GM21526 (cell line): Measurements from ENCODE around the gene LRPAP1.

ENCODE experiments used
- ATAC-seq: cut with Tn5 transposase; IDR thresholded peaks from one replicate; pipeline ENCODE4 v1.9.1; 2021; ENCODE audit warnings: moderate library complexity; ENCODE audit not compliant: unreplicated experiment, low FRiP score

Gene LRPAP1

GRCh38 chr4:3489451-3489962 is 42.7 kb downstream of the LRPAP1 start:
- ATAC-seq, result no peak

GRCh38 chr4:3488820-3489219 is 43.4 kb downstream of the LRPAP1 start:
- ATAC-seq, result no peak

- ATAC-seq, result no peak
Observed at GRCh38 chr4:3487861-3488260, 44.4 kb downstream of the LRPAP1 start.

DNA sequence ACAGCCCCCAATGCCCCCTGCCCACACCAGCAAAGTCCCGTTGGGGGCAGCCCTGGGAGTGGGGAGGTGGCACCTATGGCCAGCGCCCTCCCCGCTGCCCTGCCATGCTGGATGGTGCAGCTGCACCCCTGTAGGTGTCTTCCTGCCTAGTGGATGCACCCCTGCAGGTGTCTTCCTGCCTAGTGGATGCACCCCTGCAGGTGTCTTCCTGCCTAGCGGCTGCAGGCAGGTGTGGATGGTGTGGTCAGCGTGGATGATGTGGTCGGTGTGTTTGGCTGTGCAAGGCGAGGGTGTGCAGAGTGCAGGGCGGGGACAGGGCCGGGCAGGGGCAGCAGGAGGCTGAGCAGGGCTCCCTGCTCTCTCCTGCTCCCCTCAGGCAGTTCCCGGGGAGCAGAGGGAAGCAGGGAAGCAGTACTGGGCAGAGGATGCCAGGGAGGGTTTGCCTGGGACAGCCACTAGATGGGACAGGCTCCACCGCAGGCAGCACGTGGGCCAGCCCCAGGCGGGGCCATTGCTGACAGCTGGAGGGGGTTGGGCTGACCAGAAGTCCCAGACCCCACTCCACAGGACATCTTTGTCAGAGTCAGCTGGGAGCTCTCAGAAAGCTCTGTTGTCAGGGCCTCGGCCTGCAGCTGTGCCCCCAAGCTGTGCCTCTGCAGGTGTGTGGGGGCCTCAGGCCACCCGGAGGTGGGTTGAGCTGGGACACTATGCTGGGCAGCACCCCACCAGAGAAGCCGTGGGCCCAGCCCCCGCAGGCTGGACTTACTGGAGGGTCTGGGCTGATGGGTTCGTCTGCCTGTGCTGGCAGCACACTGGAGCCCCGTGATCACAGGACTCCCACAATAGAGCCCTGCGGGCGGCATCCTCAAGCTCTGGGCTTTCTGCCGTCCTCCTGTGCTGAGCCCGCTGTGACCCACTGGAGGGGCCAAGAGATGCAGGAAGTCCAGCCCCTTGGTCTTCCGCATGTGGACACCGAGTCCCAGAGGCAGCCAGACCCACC is 45.4 kb downstream of the LRPAP1 start:
- ATAC-seq, result no peak

DNA sequence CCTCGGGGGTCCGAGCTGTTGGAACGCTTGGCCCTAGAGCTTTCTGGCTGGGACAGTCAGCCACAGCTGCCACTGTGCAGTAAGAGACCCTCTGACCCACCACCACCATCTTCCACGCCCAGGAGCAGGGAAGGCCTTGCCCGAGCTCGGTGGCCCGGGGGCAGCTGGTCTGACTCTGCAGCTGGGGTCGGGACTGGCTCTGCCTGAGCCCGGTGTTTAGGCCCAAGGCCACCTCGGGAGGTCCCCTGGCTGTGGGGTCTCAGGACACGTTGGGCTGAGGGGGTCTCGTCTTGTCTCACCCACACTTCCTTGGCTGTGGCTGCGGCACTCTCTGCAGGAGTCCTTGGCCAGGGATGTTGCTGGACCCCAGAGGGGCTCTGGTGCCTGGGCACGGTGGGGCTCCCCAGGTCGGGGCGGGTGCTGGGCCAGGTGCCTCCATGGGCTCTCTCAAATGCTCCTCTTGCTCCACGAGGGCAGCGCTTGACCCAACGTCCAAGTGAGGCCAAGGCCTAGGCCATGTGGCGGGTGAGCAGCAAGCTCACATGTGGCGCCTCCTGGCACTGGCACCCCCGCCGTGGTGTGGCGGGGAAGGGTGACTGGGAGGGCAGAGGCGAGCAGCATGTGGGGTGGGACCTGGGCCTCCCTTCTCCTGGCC is 46.2 kb downstream of the LRPAP1 start:
- no peak for ATAC-seq

DNA sequence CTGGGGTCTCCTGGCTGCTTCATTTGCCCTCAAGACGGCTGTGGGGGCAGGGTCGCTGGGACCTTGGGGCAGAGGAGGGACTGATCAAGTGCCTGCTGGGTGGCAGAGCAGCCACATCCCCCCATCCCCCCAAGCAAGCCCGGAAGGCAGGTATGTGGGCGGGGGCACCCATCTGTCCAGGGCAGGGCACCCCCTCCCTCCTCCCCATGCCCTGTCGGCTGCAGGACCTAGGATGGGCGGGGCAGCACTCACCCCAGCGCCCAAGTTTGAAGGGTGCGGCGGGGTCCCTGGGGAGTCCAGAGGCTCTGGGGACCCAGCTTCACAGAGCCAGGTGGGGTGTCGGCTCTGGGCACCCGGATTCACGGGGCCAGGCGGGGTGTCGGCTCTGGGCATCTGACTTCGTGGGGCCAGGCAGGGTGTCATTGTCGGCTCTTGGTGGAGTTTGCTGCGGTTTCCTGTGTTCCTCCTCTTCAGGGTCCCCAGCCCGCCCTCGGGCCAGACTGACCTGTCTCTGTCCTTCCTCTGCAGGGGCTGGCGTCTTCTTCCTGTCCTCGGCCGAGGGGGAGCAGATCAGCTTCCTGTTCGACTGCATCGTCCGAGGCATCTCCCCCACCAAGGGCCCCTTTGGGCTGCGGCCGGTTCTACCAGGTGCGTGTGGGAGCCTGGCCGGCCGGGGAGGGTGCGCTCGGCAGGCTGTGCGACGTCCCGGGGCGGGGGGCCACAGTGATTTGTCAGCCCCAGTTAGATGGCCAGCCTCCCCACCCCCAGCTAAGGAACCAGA is 47.0 kb downstream of the LRPAP1 start:
- no peak for ATAC-seq

- no peak for ATAC-seq
Observed at GRCh38 chr4:3484057-3484973, 47.9 kb downstream of the LRPAP1 start.

DNA sequence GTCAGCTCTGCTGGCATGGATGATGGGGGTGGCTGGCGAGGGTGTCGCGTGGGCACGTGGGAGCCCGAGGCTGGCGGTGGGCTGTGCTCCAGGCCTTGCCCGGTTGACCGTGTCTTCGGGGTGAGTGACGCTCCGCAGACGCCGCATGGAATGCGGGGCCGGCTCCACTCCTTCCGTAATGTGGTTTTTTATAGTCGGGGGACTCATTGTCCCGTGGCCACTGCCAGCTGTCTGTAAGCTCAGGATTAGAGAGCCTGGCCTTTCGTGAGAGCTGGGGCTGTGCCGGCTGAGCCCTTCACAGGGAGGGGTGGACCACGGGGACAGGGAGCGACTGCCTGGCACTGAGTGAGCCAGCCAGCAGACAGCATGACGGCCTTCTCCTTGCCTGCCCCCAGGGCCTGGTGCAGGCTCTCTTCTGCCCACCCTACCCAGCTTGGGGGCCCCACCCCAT is 48.7 kb downstream of the LRPAP1 start:
- no peak for ATAC-seq

- ATAC-seq, result no peak
Observed at GRCh38 chr4:3482707-3483106, 49.5 kb downstream of the LRPAP1 start.

DNA sequence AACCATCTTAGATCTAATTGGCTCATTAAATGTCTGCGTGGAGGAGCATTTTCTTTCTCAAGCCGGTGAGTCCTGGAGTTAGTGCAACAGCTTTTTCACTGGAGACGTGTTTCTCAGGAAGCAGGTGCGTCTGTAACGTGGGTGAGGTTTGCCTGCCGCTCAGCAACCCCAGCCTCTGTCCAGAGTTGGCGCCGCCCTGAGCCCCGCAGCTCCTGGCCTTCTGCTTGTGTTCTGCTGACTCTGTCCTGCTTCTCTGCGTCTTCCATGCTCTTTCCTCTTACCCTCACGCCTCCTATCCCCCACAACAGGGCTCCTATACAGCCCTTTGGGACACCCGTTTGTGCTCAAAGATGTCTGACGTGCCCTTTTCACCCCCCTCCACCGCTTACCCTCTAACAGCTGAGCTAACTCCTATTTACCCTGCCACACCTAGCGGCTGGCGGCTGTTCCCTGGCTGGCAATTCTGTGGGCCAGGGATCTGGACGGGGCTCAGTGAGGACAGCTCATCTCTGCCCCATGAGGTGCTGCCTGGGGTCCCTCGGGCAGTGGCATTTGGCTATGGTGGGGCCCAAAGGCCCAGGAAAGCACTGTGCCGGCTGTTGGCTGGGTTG is 50.3 kb downstream of the LRPAP1 start:
- ATAC-seq, result no peak

- ATAC-seq, result no peak
Observed at GRCh38 chr4:3481113-3481531, 51.1 kb downstream of the LRPAP1 start.

DNA sequence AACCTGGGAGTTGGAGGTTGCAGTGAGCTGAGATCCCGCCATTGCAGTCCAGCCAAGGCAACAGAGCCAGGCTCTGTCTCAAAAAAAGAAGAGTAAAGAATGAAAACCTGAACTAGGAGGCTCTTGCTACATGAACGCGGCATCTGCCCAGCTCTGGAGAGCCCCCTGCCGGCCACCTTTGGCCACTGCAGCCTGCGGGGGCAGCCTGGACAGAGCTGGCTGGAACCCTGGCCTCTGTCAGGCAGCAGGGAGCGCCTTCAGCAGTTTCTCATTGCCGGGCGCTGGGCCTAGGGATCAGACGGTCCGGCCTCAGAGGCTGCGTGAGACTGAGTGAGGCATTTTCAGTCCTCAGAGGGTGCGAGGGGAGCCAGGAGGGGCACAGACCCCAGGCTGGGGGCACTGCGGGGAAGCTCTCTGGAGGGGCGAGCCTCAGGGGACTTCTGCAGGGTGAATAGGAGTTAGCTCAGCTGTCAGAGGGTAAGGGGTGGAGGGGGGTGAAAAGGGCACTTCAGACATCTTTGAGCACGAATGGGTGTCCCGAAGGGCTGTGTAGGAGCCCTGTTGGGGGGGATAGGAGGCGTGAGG is 51.6 kb downstream of the LRPAP1 start:
- peak; percentile 67 for ATAC-seq

- no peak for ATAC-seq
Observed at GRCh38 chr4:3479358-3480101, 52.7 kb downstream of the LRPAP1 start.

DNA sequence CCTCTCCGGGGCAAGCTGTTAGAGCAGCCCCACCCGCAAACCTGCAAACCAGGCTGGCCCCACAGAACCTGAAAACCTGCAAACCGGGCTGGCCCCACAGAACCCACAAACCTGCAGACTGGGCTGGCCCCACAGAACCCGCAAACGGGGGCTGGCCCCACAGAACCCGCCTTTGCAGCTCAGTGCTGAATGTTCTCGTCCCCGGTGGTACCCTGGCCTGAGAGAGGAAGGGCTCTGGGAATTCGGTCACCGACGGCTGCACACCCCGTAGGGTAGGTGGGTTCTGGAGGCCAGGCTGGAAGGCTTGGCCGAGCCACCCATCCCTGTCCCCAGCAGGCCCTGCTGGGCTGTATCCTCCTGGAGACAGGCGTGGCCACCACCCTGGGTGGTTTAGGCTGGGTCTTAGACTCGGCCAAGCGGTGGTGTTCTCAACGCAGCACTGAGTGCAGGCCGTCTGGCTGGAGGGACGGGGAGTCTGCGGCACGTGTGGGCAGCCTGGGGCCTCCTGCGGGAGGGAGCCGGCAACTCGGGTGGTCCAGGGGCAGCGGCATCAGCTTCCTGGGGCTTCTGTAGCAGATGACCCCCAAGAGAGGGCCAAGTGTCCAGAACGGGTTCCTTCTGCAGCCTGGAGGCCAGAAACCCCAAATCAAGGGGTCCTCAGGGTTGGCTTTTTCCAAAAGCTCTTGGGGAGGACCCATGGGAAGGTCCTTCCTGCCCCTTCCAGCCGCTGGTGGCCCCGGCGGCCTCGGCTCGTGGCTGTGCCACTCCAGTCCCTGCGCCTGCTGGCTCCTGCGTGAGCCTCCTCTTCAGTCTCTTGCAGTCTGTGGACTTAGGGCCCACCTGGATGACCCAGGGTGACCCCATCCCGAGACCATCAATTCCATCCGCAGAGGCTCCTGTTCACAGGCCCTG is 53.5 kb downstream of the LRPAP1 start:
- no peak for ATAC-seq

DNA sequence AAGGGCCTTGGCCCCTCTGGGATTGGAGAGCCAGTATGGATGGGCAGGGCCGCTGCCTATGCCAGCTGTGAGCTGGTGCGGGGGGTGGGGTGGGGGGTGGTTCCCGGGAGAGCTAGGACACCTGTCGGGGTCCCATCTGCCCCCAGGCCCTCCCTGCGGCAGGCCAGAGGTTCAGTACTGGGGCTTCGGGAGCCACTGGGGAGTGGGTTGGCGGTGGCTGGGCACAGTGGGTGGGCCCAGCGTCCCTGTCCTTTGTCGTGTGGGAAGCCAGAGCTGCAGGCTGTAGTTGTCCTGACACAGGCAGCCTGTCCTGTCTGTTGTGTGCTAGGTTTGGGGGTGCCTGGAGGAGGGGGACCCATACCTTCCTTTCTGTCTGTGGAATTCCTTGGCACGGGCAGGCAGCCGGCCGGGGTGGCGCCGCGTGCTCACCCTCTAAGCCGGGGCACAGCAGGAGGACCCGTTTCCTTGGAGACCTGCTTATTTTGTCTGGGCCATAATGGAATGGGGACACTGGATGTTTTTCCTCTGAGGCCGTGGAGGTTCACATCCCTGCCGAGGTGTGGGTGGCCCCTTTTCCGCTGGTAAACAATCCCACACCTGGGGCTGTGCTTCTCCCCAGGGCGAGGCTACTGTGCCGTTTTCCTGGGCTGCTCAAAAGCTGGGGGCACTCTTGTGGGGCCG is 54.3 kb downstream of the LRPAP1 start:
- ATAC-seq, result no peak

- no peak for ATAC-seq
Observed at GRCh38 chr4:3476936-3477749, 55.1 kb downstream of the LRPAP1 start.
